Stimulated activated CD8-positive, alpha-beta memory T cell treated with anti-CD3 and anti-CD28 coated beads, Interleukin-7, amount 100 ng/mL, for 1 hour (primary cell): Measurements from ENCODE around the gene LARP1.
"Not testable (repeated sequence)": the region's sequence is repeated elsewhere in the genome, so short reads cannot be mapped to it uniquely, and the experiment has no call there.

Experiments
- DNase-seq, 2 donors: peaks; one replicate each; pipeline ENCODE4 v3.0.0-alpha.2; 2020; ENCODE audit warnings: low read depth in 2 of 2

Gene LARP1

DNA sequence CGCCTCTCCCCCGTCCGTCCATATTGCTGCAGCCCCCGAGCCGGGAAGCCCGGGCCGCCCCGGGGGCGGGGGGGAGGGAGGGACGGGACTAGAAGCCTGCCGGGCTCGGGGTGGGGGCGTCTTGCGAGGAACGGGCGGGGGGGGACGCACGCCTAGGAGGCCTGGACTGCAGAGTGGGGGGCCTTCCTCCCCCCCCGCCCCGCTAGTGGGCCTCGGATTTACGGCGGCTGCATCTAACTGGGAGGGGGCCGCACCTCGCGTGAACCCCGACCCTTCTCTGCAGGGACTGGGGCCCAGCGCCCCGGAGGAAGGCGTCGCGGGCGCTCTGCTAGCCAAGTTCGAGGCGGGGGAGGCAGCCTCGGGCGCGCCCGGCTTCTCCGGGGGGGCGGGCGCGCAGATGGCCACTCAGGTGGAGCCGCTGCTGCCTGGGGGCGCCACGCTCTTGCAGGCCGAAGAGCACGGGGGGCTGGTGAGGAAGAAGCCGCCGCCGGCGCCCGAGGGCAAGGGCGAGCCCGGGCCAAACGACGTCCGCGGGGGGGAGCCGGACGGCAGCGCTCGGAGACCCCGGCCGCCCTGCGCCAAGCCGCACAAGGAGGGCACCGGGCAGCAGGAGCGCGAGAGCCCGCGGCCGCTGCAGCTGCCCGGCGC lies at the start of gene LARP1:
Gene LARP1 (plus strand): TSS at position 17 of the 648 bp plus-strand sequence. CDS start 381 bp downstream, at position 398.
- no peak for DNase-seq

DNA sequence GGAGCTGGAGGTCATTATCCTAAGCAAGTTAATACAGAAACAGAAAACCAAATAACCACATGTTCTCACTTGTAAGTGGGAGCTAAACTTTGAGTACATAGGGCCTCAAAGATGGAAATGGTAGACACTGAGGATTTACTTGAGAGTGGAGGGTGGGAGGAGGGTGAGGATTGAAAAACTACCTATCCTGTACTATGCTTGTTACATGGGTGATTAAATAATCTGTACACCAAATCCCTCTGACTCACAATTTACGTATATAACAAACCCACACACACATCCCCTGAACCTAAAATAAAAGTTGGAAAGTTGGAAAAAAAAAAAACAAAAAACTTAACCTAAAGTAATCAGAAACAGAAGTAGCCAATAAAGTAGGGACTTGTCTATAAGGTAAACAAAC lies 48.8 kb upstream of the LARP1 start:
- no peak for DNase-seq

DNA sequence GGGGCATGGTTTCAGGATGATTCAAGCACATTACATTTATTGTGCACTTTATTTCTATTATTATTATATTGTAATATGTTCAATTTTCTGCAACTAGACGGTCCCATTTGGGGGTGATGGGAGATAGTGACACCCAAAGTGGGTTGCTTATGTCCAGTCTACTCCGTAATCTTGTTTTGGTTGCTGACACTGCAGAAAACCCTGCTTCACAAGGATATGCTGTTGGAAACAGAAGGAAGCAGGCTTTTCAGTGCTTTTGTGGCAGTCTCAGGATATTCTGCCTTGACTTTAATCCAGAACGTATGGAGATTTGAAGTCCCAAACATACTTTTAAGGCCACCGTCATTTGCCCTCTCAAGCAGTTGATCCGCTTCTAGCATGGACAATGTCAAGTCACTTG lies 47.5 kb upstream of the LARP1 start:
- DNase-seq = no peak

DNA sequence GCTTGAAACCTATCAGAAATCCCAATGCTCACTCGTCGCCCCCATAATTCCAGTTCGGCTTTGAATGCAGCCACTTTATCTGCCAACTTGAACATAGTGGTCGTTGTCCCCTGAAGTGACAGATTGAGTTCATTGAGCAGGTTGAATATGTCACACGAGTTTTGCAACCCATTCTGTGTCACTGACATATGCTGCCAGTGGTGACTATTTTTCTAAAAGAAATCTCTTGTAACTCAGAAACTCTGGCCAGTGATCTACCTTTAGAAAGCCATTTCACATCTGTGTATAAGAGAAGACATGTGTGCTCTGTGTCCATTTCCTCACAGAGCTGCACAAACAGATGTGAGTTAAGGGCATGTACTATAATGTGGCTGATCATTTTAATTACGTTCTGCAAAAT lies 47.0 kb upstream of the LARP1 start:
- DNase-seq = no peak

DNA sequence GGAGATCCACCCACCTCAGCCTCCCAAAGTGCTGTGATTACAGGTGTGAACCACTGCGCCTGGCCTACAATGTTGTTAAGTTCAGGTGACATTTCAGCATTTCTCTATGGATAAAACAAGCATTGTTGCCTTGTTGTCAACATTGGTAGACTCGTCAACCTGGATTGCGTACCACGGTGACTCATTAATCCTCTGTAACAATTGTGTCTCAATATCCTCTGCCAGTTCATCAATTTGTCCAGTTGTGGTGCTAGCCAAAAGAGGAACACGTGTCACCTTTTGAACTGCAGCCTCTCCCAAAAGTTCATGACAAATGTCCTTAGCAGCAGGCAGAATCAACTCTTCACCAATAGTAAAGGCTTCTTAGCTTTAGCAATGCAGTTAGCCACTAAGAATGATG lies 46.3 kb upstream of the LARP1 start:
- DNase-seq = no peak

DNA sequence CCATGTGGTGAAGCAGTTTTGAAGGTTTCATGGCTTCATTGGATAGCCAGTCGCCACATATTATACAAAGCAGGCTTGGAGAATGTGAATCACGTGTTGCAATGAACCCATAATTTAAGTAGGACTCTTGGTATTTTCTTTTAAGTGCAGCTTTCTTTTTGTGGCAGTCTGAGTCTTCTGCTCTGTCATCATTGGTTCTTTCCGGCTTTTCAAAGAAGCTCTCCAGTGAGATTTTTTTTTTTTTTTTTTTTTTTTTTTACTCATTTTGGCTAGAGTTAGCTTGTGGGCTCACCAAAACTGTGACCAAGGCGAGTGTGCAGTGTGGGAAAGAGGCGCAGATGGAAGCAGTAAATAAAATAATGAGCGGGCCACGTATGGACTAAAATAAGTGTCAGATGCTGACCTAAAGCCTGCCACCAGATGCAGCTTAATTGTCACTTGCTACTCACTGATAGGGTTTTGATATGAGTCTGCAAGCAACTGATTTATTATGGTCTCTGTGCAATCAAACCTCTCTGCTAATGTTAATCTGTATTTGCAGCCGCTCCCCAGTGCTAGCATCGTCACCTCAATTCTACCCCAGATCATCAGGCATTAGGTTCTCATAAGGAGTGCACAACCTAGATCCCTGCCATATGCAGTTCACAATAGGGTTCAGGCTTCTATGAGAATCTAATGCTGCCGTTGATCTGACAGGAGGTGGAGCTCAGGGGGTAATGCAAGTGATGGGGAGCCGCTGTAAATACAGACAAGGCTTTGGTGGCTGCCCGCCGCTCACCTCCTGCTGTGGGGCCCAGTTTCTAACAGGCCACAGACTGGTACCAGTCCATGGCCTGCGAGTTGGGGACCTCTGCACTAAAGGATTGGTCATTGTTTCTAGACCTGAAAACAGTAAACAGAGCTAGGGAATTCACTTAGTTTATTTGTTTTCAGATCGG lies 45.5 kb upstream of the LARP1 start:
- no peak for DNase-seq

DNA sequence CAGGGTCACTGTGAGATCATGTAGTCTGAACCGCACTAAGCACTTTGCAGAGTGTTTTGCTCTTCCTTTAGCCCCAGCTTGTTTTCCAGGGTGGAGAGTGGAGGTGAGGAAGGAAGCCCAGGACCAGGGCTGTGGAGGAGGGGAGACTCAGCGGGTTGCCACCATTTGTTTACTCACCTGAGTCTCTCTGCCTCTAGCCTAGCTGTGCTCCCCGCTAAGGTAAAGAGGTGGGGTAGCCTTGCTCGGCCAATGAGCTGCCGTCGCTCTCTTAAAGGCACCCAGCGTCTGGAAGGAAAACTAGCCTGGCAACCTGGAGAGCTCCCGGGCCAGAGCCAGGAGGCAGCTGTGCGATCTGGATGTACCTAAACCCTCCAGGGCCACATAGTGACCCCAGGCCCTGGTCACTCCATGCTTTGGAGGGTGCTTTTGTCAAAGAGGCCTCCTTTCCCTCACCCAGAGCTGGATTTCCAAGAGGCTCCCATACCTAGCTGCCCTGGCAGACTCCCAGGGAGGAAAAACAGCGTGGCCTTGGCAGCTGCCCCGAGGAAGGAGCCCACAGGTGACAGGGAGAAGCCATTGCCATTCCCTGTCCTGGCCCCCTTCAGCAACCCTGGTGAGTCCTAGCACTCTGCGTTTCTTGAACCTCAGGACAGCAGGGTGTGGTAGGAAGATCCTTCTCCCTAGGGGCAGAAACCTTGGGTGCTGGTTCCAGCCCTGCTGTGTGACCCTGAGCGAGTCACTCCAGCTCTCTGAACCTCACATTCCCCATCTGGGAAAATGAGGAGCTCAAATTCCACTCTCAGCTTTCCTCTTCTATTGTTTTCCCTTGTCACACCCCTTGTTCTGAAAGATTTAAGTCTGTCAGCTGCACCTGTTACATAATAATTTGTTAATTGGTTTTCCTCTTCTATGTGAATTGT lies 42.4 kb upstream of the LARP1 start:
- DNase-seq = no peak

DNA sequence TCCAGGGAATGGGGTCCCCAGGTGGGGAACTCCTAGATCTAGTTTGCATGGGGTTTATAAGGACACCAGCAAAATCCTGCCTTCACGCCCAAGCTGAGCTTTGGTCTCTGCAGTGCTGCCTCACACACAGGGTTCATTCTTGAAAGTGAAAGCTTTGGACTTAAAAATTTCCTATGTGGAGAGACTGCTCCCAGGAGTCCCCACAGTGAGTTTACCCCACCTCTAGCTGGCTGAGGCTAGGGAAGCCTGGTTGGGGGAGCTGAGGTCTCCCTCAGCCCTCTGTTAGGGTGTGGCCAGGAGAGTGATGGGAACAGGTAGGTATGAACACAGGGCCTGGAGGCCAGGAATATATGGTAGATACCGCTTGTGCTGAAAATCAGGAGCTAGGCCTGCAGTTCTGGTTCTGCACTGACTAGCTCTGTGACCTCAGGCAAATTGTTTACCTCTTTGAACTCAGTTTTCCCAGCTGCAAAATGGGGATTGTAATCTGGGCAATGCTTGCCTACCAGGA lies 41.5 kb upstream of the LARP1 start:
- no peak for DNase-seq

DNA sequence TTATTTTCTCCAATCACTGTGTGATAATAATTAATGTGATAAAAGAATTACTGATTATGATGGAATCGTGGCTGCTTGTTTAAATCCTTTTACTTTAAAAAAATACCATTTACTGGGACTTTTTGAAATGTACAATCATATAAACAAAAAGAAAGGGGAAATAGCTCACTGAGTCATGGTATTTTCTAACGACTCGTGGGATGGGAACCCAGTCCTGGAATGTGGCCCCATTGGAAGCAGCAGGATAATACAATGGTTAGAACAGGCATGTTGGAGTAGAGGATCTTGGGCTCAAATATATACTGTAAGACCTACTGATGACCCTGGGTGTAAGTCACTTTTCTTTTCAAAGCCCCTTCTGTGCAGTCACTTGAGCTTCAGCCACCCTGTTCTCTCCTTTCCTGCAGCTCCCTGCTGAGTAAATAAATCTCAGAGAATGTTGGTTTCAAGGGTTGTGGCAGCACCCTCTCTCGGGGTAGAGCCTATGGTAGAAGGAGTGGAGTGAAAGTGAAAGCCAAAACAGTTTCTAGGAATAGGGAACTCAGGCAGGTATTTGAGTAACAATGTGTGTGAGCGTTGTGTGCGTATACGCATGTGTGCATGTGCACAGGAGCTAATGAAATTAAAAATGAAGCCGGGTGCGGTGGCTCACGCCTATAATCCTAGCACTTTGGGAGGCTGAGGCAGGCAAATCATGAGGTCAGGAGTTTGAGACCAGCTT lies 40.8 kb upstream of the LARP1 start:
- DNase-seq = no peak

DNA sequence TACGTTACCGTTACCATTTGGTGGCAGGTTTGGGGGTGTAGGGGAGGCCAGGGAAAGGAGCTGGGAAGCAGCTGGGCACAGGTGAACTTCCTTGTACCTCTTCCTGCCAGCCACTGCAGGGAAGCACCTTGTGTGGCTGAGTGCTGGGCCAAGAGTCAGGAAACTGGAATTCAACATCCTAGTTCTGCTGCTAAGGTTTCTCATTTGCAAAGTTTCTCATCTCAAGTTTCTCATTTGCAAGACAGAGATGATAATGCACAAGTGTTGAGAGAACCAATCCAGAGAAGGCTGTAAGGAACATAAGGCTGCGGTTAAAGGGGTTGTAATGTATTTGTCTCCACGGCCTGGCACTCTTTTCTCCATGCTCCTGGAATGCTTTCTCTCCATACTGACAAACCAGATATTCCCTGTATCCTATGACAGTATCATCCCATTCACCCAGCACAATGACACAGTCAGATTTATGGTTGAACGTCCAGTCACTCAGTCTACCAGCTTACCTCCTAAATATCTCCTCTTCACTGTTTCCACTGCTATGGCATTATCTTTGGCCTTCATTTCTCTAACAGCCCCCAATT lies 33.6 kb upstream of the LARP1 start:
- no peak for DNase-seq

DNA sequence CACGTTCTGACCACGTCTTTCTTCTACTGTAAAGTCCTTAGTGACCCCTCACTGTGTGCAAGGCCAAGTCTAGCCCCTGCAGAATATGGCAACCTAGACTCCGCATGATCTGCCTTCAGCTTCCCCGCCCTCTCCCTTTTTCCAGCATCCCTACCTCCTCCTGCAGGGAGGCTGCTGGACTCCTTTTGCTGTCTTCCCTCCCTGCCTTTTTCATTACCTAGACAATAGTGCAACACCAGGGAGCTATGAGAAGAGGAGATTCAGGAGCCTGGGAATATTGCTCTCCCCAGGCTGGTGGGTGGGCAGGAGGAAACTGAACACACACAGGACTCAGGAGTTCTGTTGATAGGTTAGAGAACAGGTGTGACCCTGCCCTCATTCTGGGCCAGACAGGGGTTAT lies 33.1 kb upstream of the LARP1 start:
- no peak for DNase-seq

DNA sequence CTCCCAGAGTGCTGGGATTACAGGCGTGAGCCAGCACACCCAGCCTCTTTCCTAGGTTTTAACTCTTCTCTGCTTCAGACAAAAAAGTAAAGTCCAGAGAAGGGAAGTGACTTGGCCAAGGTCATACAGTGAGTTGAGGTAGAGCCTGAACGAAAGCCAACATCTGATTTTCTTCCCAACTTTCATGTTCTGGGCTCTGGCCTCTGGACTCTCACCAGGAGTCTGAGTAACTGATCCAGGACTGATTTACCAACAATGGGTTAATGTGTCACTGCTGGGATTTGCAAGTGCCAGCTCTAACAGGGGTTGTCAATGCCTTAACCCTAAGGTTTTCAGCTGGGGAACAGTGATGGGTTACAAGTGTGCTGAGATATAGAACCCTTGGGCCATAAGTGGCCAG lies 32.2 kb upstream of the LARP1 start:
- no peak for DNase-seq

DNA sequence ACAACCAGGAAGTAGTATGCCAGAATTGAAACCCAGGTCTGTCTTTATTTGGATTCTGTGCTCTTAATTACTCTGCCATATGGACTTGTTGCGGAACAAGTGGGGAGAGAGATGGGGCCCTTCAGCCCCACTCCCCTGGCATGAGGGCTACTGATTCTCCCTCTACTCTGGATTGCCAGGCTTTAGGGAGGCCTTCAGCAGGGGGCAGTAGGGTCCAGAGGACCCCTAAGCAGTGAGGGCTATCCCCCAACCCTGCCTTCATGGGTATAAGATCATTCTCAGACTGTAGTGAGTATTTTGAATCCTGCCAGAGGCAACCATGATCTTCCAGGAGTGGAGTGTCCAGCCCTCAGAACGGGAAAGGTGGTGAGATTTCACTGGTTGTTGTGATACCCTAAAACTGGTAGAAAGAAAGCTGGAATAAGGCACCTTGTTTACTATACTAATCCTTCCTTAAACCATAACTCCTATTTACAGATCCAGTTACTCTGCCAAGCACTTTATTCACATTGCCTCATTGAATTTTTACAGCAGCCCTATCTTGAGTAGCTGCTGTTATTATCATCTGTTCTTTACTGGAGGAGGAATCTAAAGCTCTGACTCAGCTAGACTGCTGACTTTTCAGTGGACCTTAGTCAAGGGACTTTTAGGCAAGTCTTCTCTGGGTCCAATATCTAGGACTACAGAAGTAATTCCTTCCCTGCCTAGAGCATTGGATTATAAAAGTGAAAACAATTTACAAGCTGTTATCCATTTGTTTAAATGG lies 31.3 kb upstream of the LARP1 start:
- DNase-seq = no peak

DNA sequence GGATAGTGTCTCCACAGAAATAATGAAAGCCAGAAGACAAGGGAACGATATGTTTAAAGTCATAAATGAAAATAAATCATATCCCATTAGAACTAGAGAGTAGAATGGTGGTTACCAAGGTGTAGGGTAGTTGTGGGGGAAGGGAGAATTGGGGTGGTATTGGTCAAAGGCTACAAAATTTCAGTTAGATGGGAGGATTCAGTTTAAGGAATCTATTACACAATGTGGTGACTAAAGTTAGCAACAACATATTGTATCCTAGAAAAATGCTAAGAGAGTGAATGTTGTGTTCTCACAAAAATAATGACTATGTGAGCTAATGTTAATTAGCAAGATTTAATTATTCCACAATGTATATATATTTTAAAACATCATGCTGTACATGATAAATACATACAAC lies 27.8 kb upstream of the LARP1 start:
- DNase-seq = no peak

DNA sequence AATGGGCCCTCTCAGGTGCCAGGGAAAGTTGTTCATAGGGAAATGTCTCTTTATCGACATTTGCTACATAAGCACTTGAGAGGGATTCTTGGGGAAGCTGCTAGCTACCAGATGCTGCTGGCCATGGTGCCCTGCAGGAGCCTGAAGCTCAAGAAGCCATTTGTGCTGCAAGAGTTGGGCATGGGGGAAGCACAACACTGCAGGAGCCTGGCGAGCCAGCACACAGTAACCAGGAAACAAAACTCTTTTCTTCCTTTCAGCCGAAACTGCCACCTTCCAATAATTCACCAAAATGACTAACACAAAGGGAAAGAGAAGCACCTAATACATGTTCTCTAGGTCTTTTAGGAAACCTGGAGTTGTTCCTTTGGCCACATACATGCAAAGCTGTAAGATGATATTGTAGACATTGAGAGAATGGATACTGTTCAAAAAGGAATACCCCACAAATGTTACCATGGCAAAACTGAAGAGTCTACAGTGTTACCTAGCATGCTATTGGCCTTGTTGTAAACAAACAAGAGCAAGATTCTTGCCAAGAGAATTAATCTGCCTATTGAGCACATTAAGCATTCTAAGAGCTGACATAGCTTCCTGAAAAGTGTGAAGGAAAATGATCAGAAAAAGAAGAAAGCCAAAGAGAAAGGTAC lies 26.1 kb upstream of the LARP1 start:
- no peak for DNase-seq

DNA sequence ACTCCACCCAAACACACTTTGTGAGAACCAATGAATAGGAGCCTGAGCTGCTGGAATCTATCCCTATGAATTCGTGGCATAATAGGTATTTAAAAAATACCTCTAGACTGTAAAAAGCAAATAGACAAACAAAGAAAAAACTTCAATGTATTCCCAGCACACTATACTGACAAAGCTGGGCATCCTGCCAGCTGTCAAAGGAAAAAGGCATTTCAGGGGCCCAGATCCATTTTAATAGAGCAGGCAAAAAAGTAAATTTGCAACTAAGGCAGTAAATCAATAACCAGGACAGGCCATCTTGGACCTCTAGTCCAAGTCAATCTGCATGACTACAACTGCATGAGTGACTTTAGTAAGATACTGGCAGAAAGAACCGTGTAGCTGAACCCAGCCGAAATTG lies 25.6 kb upstream of the LARP1 start:
- no peak for DNase-seq

DNA sequence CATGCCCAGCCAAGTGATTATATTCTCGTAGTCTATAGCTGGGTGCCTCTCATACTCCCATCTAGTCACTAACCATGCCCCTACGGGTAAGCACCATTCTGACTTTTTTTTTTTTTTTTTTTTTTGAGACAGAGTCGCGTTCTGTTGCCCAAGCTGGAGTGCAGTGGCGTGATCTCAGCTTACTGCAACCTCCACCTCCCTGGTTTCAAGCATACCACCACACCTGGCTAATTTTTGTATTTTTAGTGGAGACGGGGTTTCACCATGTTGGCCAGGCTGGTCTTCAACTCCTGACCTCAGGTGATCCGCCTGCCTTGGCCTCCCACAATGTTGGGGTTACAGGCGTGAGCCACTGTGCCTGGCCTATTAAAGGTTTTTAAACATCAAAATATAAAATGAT lies 24.4 kb upstream of the LARP1 start:
- DNase-seq = not testable (repeated sequence)

DNA sequence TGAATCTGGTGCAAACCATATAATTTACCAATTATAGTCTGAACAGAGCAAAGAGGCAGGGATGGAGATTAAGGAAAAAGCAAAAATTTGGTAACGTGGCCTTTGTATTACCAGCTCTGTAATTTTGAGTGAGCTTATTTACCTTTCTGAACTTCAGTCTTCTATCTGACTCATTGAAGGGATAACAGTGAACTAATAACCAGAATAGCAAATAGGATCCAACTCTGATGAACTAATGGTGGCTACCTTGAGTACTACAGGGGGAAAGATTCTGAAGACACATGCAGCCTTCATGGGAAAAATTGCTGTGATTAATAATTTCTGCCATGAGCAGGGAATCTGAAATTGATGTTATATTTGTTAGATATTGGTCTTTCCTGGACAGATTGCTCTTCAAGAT lies 23.0 kb upstream of the LARP1 start:
- no peak for DNase-seq

DNA sequence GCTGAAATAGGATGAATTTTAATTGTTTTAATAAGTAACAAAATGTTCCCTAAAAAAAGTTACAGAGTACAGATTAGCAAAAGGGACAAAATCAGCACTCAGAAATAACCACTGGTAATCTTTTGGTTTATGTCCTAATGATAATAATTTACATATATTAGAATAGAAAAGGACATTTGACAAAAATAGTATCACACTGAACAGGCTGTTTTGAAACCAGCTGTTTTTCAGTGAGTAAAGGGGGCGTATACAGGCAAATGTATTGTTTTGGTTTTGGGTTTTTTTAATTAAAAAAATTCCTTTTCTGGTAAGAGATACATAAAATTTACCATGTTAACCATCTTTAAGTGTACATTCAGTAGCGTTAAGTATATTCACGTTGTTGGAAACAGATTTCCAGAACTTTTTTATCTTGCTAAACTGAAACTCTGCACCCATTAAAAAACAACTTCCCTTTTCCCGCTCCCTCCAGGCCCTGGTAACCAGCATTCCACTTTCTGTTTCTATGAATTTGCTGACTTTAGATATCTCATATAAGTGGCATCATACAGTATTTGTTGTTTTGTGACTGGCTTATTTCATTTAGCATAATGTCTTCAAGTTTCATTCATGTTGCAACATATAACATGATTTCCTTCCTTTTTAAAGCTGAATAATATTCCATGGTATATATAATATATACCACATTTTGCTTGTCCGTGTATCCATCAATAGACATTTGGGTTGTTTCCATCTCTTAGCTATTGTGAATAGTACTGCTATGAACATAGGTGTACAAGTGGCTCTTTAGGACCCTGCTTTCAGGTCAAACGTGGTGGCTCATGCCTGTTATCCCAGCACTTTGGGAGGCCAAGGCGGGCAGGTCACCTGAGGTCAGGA lies 20.6 kb upstream of the LARP1 start:
- no peak for DNase-seq
